Osteocyte (in vitro differentiated cells): ENCODE measurements around the gene RBFOX2. TPM values are rescaled to one million over a fixed set of nuclear protein-coding genes. Genes with fewer than 3 reads are reported as not detected.

Experiments used
- DNase-seq: peaks from one replicate; pipeline ENCODE4 v3.0.0; 2021; ENCODE audit warnings: mixed read lengths; ENCODE audit not compliant: unreplicated experiment; ENCODE audit errors: extremely low spot score
- H3K27ac Mint-ChIP-seq: one replicate; pipeline ENCODE4 v1.8.0; 2021; ENCODE audit warnings: mild to moderate bottlenecking, mixed read lengths; ENCODE audit not compliant: unreplicated experiment
- H3K27me3 Mint-ChIP-seq: one replicate; pipeline ENCODE4 v1.8.0; 2021; ENCODE audit warnings: mixed read lengths; ENCODE audit not compliant: unreplicated experiment
- H3K36me3 Mint-ChIP-seq: one replicate; pipeline ENCODE4 v1.8.0; 2021; ENCODE audit warnings: mixed read lengths; ENCODE audit not compliant: unreplicated experiment
- H3K4me1 Mint-ChIP-seq: one replicate; pipeline ENCODE4 v1.8.0; 2021; ENCODE audit warnings: mixed read lengths; ENCODE audit not compliant: unreplicated experiment
- H3K4me3 Mint-ChIP-seq: one replicate; pipeline ENCODE4 v1.8.0; 2021; ENCODE audit warnings: mild to moderate bottlenecking, moderate library complexity, mixed read lengths; ENCODE audit not compliant: unreplicated experiment
- H3K9me3 Mint-ChIP-seq: one replicate; pipeline ENCODE4 v1.8.0; 2021; ENCODE audit warnings: mixed read lengths; ENCODE audit not compliant: unreplicated experiment
- CTCF ChIP-seq: fragments of 200-600 bp; sonication (generic); IDR thresholded peaks from 2 replicates; pipeline ENCODE4 v1.5.0; 2021; ENCODE audit warnings: antibody characterized with exemption, mild to moderate bottlenecking, moderate library complexity
- total RNA-seq: library from RNA; stranded (reverse); gene quantifications from 2 replicates; pipeline ENCODE4 v1.2.1, GENCODE V29; 2021

Gene RBFOX2
- total RNA-seq, 1 donor from 2014 or later: 151 TPM

DNA sequence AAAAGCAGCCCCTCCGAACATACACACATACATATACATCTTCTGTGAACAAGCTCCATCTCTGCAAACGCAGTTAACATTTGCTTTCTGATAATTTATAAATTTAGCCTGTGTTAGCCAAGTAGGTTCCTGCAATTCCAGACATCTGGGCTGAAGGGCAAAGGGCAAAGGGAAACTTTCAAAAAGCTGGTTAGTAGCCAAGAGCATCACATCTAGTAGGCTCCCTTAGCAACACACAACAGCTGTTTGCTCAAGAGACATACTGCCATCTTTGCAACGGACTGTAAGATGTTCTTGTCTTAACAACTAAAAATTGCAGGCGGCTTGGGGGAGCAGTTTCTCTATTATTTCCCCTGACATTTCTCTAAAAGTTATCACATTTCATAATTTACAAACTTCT lies 134.9 kb downstream of the RBFOX2 start:
- H3K27me3 Mint-ChIP-seq: no peaks in the 10 kb centered on the region
- peaks cover 51% of the 10 kb centered on the region for H3K4me1 Mint-ChIP-seq
- no peaks in the 10 kb centered on the region for H3K9me3 Mint-ChIP-seq
- no peak overlapping the region for H3K4me3 Mint-ChIP-seq
- no peak for DNase-seq
- H3K36me3 Mint-ChIP-seq: peaks cover under 1% of the 10 kb centered on the region
- TF ChIP-seq CTCF: no peak
- H3K27ac Mint-ChIP-seq: peak overlapping the region; percentile 84

GRCh38 chr22:35892192-35892591 lies 136.4 kb downstream of the RBFOX2 start:
- peaks cover 2% of the 10 kb centered on the region for H3K36me3 Mint-ChIP-seq
- no peak overlapping the region for H3K4me3 Mint-ChIP-seq
- no peak for TF ChIP-seq CTCF
- peaks cover 55% of the 10 kb centered on the region for H3K4me1 Mint-ChIP-seq
- DNase-seq: no peak
- no peaks in the 10 kb centered on the region for H3K27me3 Mint-ChIP-seq
- H3K27ac Mint-ChIP-seq: no peak overlapping the region
- no peaks in the 10 kb centered on the region for H3K9me3 Mint-ChIP-seq

- DNase-seq: no peak
- H3K27ac Mint-ChIP-seq: no peak overlapping the region
- H3K4me3 Mint-ChIP-seq: no peak overlapping the region
- TF ChIP-seq CTCF: no peak
- H3K27me3 Mint-ChIP-seq: no peaks in the 10 kb centered on the region
- no peaks in the 10 kb centered on the region for H3K9me3 Mint-ChIP-seq
- H3K36me3 Mint-ChIP-seq: peaks cover 2% of the 10 kb centered on the region
- peaks cover 53% of the 10 kb centered on the region for H3K4me1 Mint-ChIP-seq
These were observed 137.2 kb downstream of the RBFOX2 start for GRCh38 chr22:35891442-35891841.

DNA sequence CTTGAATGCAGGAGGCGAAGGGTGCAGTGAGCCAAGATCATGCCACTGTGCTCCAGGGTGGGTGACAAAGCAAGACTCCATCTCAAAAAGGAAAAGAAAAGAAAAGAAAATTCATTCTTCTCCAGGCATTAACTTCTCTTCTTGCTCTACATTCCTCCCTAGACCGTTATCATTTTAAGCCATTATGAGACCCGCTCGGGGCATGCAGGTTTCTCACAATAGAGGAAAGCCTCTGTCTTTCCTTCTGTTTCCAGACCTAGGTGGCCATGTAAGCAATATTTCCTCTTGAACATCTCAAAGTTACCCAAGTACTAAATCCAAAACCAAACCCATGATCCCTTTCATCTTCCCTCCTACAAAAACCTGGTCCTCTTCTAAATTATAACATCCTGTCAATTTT lies 139.6 kb downstream of the RBFOX2 start:
- H3K4me1 Mint-ChIP-seq: peaks cover 29% of the 10 kb centered on the region
- H3K4me3 Mint-ChIP-seq: no peak overlapping the region
- no peaks in the 10 kb centered on the region for H3K27me3 Mint-ChIP-seq
- no peak overlapping the region for H3K27ac Mint-ChIP-seq
- peaks cover 2% of the 10 kb centered on the region for H3K36me3 Mint-ChIP-seq
- no peak for DNase-seq
- H3K9me3 Mint-ChIP-seq: no peaks in the 10 kb centered on the region
- no peak for TF ChIP-seq CTCF

GRCh38 chr22:35888181-35888870 lies 140.3 kb downstream of the RBFOX2 start:
- Mint-ChIP-seq H3K9me3 (no peaks in the 10 kb centered on the region), H3K4me3 (no peak overlapping the region)
- DNase-seq: no peak

More at GRCh38 chr22:35888181-35888870, 140.3 kb downstream of the RBFOX2 start:
- Mint-ChIP-seq H3K4me1 (peaks cover 26% of the 10 kb centered on the region), H3K27me3 (no peaks in the 10 kb centered on the region), H3K36me3 (peaks cover 2% of the 10 kb centered on the region), H3K27ac (no peak overlapping the region)
- no peak for TF ChIP-seq CTCF
